Spinal cord (tissue), 10 donors: ENCODE measurements around the gene GPBAR1. TPM values are rescaled to one million over a fixed set of nuclear protein-coding genes. Genes with fewer than 3 reads are reported as not detected.
"Not testable (repeated sequence)": the region's sequence is repeated elsewhere in the genome, so short reads cannot be mapped to it uniquely, and the experiment has no call there.

Experiments used
- DNase-seq, 6 donors: peaks; one replicate each; pipeline versions ENCODE4 v3.0.0 to v3.0.0-alpha.2; 2013 to 2015; ENCODE audit warnings: low spot score in 6 of 6, low read depth in 4 of 6
- H3K27ac ChIP-seq: one replicate; pipeline ENCODE4 v1.5.1; 2013; ENCODE audit warnings: low read depth, low read length, control low read depth
- H3K27me3 ChIP-seq: one replicate; pipeline ENCODE4 v1.6.1; 2013; ENCODE audit warnings: low read length; ENCODE audit not compliant: control insufficient read depth, insufficient read depth
- H3K36me3 ChIP-seq: one replicate; pipeline ENCODE4 v1.6.1; 2013; ENCODE audit warnings: low read length; ENCODE audit not compliant: control insufficient read depth, insufficient read depth
- H3K4me1 ChIP-seq: one replicate; pipeline ENCODE4 v1.6.1; 2013; ENCODE audit warnings: low read length; ENCODE audit not compliant: control insufficient read depth, insufficient read depth
- H3K4me3 ChIP-seq: one replicate; pipeline ENCODE4 v1.5.1; 2013; ENCODE audit warnings: low read depth, low read length, control low read depth
- H3K9me3 ChIP-seq: one replicate; pipeline ENCODE4 v1.6.1; 2013; ENCODE audit warnings: low read length; ENCODE audit not compliant: control insufficient read depth, insufficient read depth
- WGBS: methylation state at CpG from one replicate; pipeline ENCODE4 v1.1.5; 2013; ENCODE audit warnings: missing lambda C conversion rate; ENCODE audit not compliant: insufficient coverage; 5-methylcytosine and 5-hydroxymethylcytosine counted together
- polyA plus RNA-seq, 2 donors: library from polyadenylated mRNA; unstranded; fragments of 120-200 nt; gene quantifications; one replicate each; pipeline ENCODE4 v1.2.1, GENCODE V29; 2013; ENCODE audit not compliant: insufficient read length in 2 of 2
- total RNA-seq, 2 donors: library from RNA; depleted of rRNA in 1 of 2; stranded (reverse); fragments of 120-200 nt in 1 of 2; fragments of >200 nt in 1 of 2; gene quantifications; one replicate each; pipeline versions ENCODE4 v1.2.3 to v1.2.4, GENCODE V29; 2013 to 2014
- donor health status: healthy.

GPBAR1 gene
- total and polyA plus RNA-seq, 4 donors: 0.30 to 0.74 (median 0.40) TPM

- not testable (repeated sequence) for DNase-seq, H3K27me3 ChIP-seq, H3K4me3 ChIP-seq, H3K9me3 ChIP-seq
- Histone ChIP-seq H3K36me3 (peaks cover 54% of the 10 kb centered on the region), H3K4me1 (peaks cover 32% of the 10 kb centered on the region), H3K27ac (peak overlapping the region; percentile 73)
- WGBS: 93% methylated on average over 3 of the region's 8 CpGs
These were observed 12.5 kb downstream of the GPBAR1 start for GRCh38 chr2:218273214-218273907.

- no peak overlapping the region for H3K4me3 ChIP-seq
- H3K36me3 ChIP-seq: peaks cover 60% of the 10 kb centered on the region
- DNase-seq: no peak
- WGBS: no CpG with 5 or more reads among the region's 2 CpGs
- no peaks in the 10 kb centered on the region for H3K9me3 ChIP-seq
- no peak overlapping the region for H3K27ac ChIP-seq
- H3K27me3 ChIP-seq: no peaks in the 10 kb centered on the region
- peaks cover 29% of the 10 kb centered on the region for H3K4me1 ChIP-seq
These were observed 13.1 kb downstream of the GPBAR1 start for GRCh38 chr2:218273908-218274249.

GRCh38 chr2:218274586-218274985 is 13.8 kb downstream of the GPBAR1 start:
- Histone ChIP-seq H3K9me3 (no peaks in the 10 kb centered on the region), H3K4me3 (no peak overlapping the region), H3K36me3 (peaks cover 67% of the 10 kb centered on the region), H3K27ac (no peak overlapping the region), H3K4me1 (peaks cover 22% of the 10 kb centered on the region), H3K27me3 (no peaks in the 10 kb centered on the region)
- WGBS: 88% methylated on average over 3 of the region's 4 CpGs
- DNase-seq: no peak

GRCh38 chr2:218275371-218276072 is 14.7 kb downstream of the GPBAR1 start:
- H3K27me3 ChIP-seq: no peaks in the 10 kb centered on the region
- peaks cover 22% of the 10 kb centered on the region for H3K4me1 ChIP-seq
- no peak overlapping the region for H3K4me3 ChIP-seq
- no peaks in the 10 kb centered on the region for H3K9me3 ChIP-seq
- 97% methylated on average over 9 of the region's 9 CpGs for WGBS
- no peak overlapping the region for H3K27ac ChIP-seq
- DNase-seq: no peak
- H3K36me3 ChIP-seq: peaks cover 76% of the 10 kb centered on the region

- H3K9me3 ChIP-seq: no peaks in the 10 kb centered on the region
- H3K27ac ChIP-seq: no peak overlapping the region
- H3K36me3 ChIP-seq: peaks cover 84% of the 10 kb centered on the region
- WGBS: 94% methylated on average over 9 of the region's 12 CpGs
- H3K27me3 ChIP-seq: no peaks in the 10 kb centered on the region
- H3K4me3 ChIP-seq: no peak overlapping the region
- peaks cover 21% of the 10 kb centered on the region for H3K4me1 ChIP-seq
- no peak for DNase-seq
These were observed 16.4 kb downstream of the GPBAR1 start for GRCh38 chr2:218276986-218277755.

- WGBS: 70% methylated on average over 7 of the region's 7 CpGs
- H3K27ac ChIP-seq: no peak overlapping the region
These were observed 17.1 kb downstream of the GPBAR1 start for GRCh38 chr2:218277921-218278320.

GRCh38 chr2:218278531-218279360 is 17.9 kb downstream of the GPBAR1 start:
- WGBS: 86% methylated on average over 15 of the region's 16 CpGs
- Histone ChIP-seq H3K27ac (no peak overlapping the region), H3K27me3 (no peaks in the 10 kb centered on the region), H3K4me1 (peaks cover 26% of the 10 kb centered on the region), H3K36me3 (peaks cover 88% of the 10 kb centered on the region), H3K4me3 (no peak overlapping the region), H3K9me3 (no peaks in the 10 kb centered on the region)
- no peak for DNase-seq

More at GRCh38 chr2:218277921-218278320, 17.1 kb downstream of the GPBAR1 start:
- peaks cover 90% of the 10 kb centered on the region for H3K36me3 ChIP-seq
- no peak for DNase-seq
- no peaks in the 10 kb centered on the region for H3K9me3 ChIP-seq
- no peak overlapping the region for H3K4me3 ChIP-seq
- no peaks in the 10 kb centered on the region for H3K27me3 ChIP-seq
- H3K4me1 ChIP-seq: peaks cover 21% of the 10 kb centered on the region

- Histone ChIP-seq H3K27ac (no peak overlapping the region), H3K4me1 (peaks cover 38% of the 10 kb centered on the region), H3K4me3 (no peak overlapping the region), H3K36me3 (peaks cover 77% of the 10 kb centered on the region), H3K27me3 (no peaks in the 10 kb centered on the region), H3K9me3 (no peaks in the 10 kb centered on the region)
- no peak for DNase-seq
- 93% methylated on average over 13 of the region's 14 CpGs for WGBS
These were observed 19.6 kb downstream of the GPBAR1 start for GRCh38 chr2:218280260-218280870.

- WGBS: 73% methylated on average over 3 of the region's 3 CpGs
- Histone ChIP-seq H3K4me1 (peaks cover 49% of the 10 kb centered on the region), H3K36me3 (peaks cover 66% of the 10 kb centered on the region), H3K27ac (no peak overlapping the region), H3K9me3 (no peaks in the 10 kb centered on the region), H3K4me3 (no peak overlapping the region), H3K27me3 (no peaks in the 10 kb centered on the region)
- no peak for DNase-seq
These were observed 20.6 kb downstream of the GPBAR1 start for GRCh38 chr2:218281449-218281848.
